Mesenchymal stem cell (in vitro differentiated cells and primary cell): ENCODE measurements around the gene PMIS2.
"Not testable (repeated sequence)": the region's sequence is repeated elsewhere in the genome, so short reads cannot be mapped to it uniquely, and the experiment has no call there.

Source experiments
- DNase-seq: peaks from one replicate; pipeline ENCODE4 v3.0.0-alpha.2; 2013
- H2AFZ ChIP-seq: one replicate; pipeline ENCODE4 v1.6.1; 2013; ENCODE audit warnings: low read depth, mild to moderate bottlenecking, control low read depth, inconsistent platforms, low read length, moderate library complexity
- H2AK5ac ChIP-seq: 2 replicates; pipeline ENCODE4 v1.6.1; 2013; ENCODE audit warnings: low read length, moderate library complexity, mild to moderate bottlenecking, inconsistent platforms; ENCODE audit not compliant: severe bottlenecking
- H2BK120ac ChIP-seq: one replicate; pipeline ENCODE4 v1.6.1; 2013; ENCODE audit warnings: low read depth, mild to moderate bottlenecking, inconsistent platforms, low read length, moderate library complexity
- H2BK12ac ChIP-seq, 2 experiments: one replicate each; pipeline ENCODE4 v1.6.1; 2013; ENCODE audit warnings: inconsistent platforms in 2 of 2, low read length in 2 of 2, mild to moderate bottlenecking in 2 of 2, moderate library complexity in 2 of 2, control low read depth in 1 of 2
- H2BK15ac ChIP-seq: one replicate; pipeline ENCODE4 v1.6.1; 2013; ENCODE audit warnings: mild to moderate bottlenecking, low read depth, inconsistent platforms; ENCODE audit not compliant: poor library complexity, severe bottlenecking
- H2BK5ac ChIP-seq: 2 replicates; pipeline ENCODE4 v1.6.1; 2013; ENCODE audit warnings: low read depth, mild to moderate bottlenecking, low read length, control low read depth, inconsistent platforms; ENCODE audit not compliant: poor library complexity, severe bottlenecking
- H3K14ac ChIP-seq, 2 experiments: one replicate each; pipeline ENCODE4 v1.6.1; 2013; ENCODE audit warnings: inconsistent platforms in 2 of 2, low read length in 2 of 2, control low read depth in 1 of 2, mild to moderate bottlenecking in 1 of 2, moderate library complexity in 1 of 2
- H3K18ac ChIP-seq, 2 experiments: one replicate each; pipeline ENCODE4 v1.6.1; 2013; ENCODE audit warnings: inconsistent platforms in 2 of 2, low read length in 2 of 2, control low read depth in 1 of 2, low read depth in 1 of 2, mild to moderate bottlenecking in 1 of 2
- H3K23ac ChIP-seq, 2 experiments: one replicate each; pipeline ENCODE4 v1.6.1; 2013; ENCODE audit warnings: inconsistent platforms in 2 of 2, low read length in 2 of 2, mild to moderate bottlenecking in 2 of 2, moderate library complexity in 2 of 2, control low read depth in 1 of 2
- H3K27ac ChIP-seq: 2 replicates; pipeline ENCODE4 v1.5.1; 2013; ENCODE audit warnings: mild to moderate bottlenecking, moderate library complexity, low read length, control low read depth, inconsistent platforms; ENCODE audit not compliant: poor library complexity, severe bottlenecking
- H3K27me3 ChIP-seq, 2 experiments: 2 replicates each; pipeline versions ENCODE4 v1.6.1 to v1.7.0; 2013; ENCODE audit warnings: low read length in 2 of 2, mild to moderate bottlenecking in 2 of 2, moderate library complexity in 2 of 2, control low read depth in 1 of 2, inconsistent platforms in 1 of 2; ENCODE audit not compliant: control insufficient read depth in 1 of 2, insufficient read depth in 1 of 2
- H3K36me3 ChIP-seq, 2 experiments: 2 replicates each; pipeline versions ENCODE4 v1.6.1 to v1.7.0; 2013; ENCODE audit warnings: low read length in 2 of 2, control low read depth in 1 of 2, inconsistent platforms in 1 of 2, low read depth in 1 of 2, mild to moderate bottlenecking in 1 of 2; ENCODE audit not compliant: insufficient read depth in 2 of 2, control insufficient read depth in 1 of 2
- H3K4ac ChIP-seq, 2 experiments: one replicate each; pipeline ENCODE4 v1.6.1; 2013; ENCODE audit warnings: inconsistent platforms in 2 of 2, low read length in 2 of 2, mild to moderate bottlenecking in 2 of 2, moderate library complexity in 2 of 2, control low read depth in 1 of 2, low read depth in 1 of 2
- H3K4me1 ChIP-seq: 2 replicates; pipeline ENCODE4 v1.6.1; 2013; ENCODE audit warnings: low read depth, low read length, control low read depth; ENCODE audit not compliant: control insufficient read depth, insufficient read depth
- H3K4me2 ChIP-seq: 2 replicates; pipeline ENCODE4 v1.6.1; 2013; ENCODE audit warnings: low read length, mild to moderate bottlenecking, inconsistent platforms; ENCODE audit not compliant: poor library complexity, severe bottlenecking
- H3K4me3 ChIP-seq, 2 experiments: 2 replicates each; pipeline versions ENCODE4 v1.5.1 to v1.7.0; 2013; ENCODE audit warnings: low read length in 2 of 2, mild to moderate bottlenecking in 2 of 2, control low read depth in 1 of 2, low read depth in 1 of 2; ENCODE audit not compliant: insufficient read depth in 1 of 2
- H3K79me1 ChIP-seq: replicated peaks from 2 replicates; pipeline ENCODE4 v1.6.1; 2013; ENCODE audit warnings: mild to moderate bottlenecking, control low read depth, low read length, inconsistent platforms; ENCODE audit not compliant: poor library complexity, severe bottlenecking
- H3K9ac ChIP-seq: 2 replicates; pipeline ENCODE4 v1.7.0; 2013; ENCODE audit warnings: mild to moderate bottlenecking, low read length, moderate library complexity
- H3K9me3 ChIP-seq: 2 replicates; pipeline ENCODE4 v1.7.0; 2013; ENCODE audit warnings: mild to moderate bottlenecking, low read length; ENCODE audit not compliant: control insufficient read depth
- H4K8ac ChIP-seq: one replicate; pipeline ENCODE4 v1.6.1; 2013; ENCODE audit warnings: inconsistent platforms, mild to moderate bottlenecking, low read length, moderate library complexity
- H4K91ac ChIP-seq: one replicate; pipeline ENCODE4 v1.6.1; 2013; ENCODE audit warnings: mild to moderate bottlenecking, low read length, inconsistent platforms
- WGBS: methylation state at CpG from one replicate; pipeline ENCODE4 v1.1.7; 2013; ENCODE audit warnings: mixed read lengths; 5-methylcytosine and 5-hydroxymethylcytosine counted together

The PMIS2 gene

DNA sequence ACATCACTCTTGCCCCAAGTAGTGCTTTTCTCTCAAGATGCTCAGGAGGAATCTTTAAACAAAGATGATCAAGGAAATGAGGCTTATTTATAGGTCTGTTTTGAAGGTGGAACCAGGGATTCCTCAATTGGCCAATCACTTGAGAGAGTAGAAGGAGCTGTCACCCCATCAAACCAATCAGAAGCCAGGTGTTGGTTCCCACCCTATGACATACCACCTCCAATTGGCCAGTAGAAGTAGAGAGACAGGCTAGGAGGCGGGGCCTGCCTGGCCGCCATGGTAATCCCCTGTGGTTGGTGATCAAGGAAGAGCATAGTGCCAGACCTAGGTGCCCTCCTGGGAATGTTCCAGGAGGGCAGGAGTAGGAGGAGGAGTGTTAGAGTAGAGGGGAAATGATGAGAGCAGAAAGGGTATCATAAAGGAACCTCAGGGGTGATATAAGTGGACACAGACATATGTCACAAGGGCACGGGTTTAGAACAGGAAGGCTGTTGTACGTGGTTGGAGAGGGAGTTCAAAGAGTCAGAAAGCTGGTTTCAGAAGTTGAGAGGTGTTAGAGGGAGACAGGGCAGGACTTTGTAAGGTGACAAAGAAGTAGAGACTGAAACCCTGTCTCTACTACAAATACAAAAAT is 10.5 kb downstream of the PMIS2 start:
- Histone ChIP-seq H2BK12ac (no peak overlapping the region), H3K9ac (no peak overlapping the region), H3K14ac (no peak overlapping the region), H3K27ac (no peak overlapping the region), H3K36me3 (no peaks in the 10 kb centered on the region), H2AK5ac (no peak overlapping the region), H4K91ac (no peak overlapping the region), H2AFZ (no peak overlapping the region), H2BK5ac (no peak overlapping the region), H3K4me2 (no peak overlapping the region), H3K9me3 (no peaks in the 10 kb centered on the region), H3K4ac (no peak overlapping the region), H3K23ac (no peak overlapping the region), H3K79me1 (no peaks in the 10 kb centered on the region), H2BK120ac (no peak overlapping the region), H3K4me3 (no peak overlapping the region), H2BK15ac (no peak overlapping the region), H3K4me1 (no peaks in the 10 kb centered on the region), H4K8ac (no peak overlapping the region), H3K27me3 (peaks cover 0 to 13% of the 10 kb centered on the region in 2 experiments), H3K18ac (no peak overlapping the region)
- DNase-seq: peak; percentile 14
- 78% methylated on average over 4 of the region's 4 CpGs for whole genome bisulfite sequencing

DNA sequence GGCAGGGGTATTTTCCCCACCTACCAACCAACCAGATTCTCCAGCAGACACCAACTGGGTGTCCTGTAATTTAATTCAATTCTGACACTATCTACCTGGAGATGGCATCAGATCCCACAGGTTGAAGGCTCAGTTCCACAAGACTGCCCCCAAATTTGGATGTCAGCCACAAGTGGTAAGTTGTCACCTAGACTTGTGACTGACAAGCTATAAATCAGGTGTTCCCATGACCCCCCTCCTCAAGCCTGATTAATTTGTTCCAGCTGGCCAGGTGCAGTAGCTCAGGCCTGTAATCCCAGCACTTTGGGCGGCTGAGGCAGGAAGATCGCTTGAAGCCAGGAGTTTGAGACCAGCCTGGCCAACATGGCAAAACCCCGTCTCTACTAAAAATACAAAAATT is 16.0 kb downstream of the PMIS2 start:
- 100% methylated on average over 2 of the region's 3 CpGs for WGBS
- no peak overlapping the region for H4K8ac ChIP-seq
- no peak overlapping the region for H4K91ac ChIP-seq
- no peak overlapping the region for H2AFZ ChIP-seq
- H3K27ac ChIP-seq: no peak overlapping the region
- no peaks in the 10 kb centered on the region for H3K79me1 ChIP-seq
- no peak overlapping the region for H3K9ac ChIP-seq
- H3K4me1 ChIP-seq: peaks cover 1% of the 10 kb centered on the region
- peaks cover 4% of the 10 kb centered on the region for H3K9me3 ChIP-seq
- no peak overlapping the region for H3K4me2 ChIP-seq
- H2AK5ac ChIP-seq: no peak overlapping the region
- H3K27me3 ChIP-seq: peaks cover 0 to 12% of the 10 kb centered on the region in 2 experiments
- H2BK120ac ChIP-seq: no peak overlapping the region
- no peak overlapping the region for H3K4me3 ChIP-seq
- DNase-seq: no peak
- H3K18ac ChIP-seq: no peak overlapping the region
- no peak overlapping the region for H2BK15ac ChIP-seq
- no peak overlapping the region for H2BK5ac ChIP-seq
- no peak overlapping the region for H2BK12ac ChIP-seq
- no peak overlapping the region for H3K23ac ChIP-seq
- H3K14ac ChIP-seq: no peak overlapping the region
- no peak overlapping the region for H3K4ac ChIP-seq
- H3K36me3 ChIP-seq: no peaks in the 10 kb centered on the region

DNA sequence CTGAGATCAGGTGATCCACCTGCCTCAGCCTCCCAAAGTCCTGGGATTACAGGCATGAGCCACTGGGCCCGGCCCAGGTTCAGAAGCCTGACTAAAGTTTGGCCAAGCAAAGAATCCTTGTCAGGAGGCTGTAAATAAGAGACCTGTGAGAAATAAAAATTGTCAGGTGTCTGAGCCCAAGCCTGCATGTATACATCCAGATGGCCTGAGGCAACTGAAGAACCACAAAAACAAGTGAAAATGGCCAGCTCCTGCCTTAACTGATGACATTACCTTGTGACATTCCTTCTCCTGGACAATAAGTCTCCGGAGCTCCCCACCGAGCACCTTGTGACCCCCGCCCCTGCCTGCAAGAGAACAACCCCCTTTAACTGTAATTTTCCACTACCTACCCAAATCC is 18.5 kb downstream of the PMIS2 start:
- H2AFZ ChIP-seq, H3K4me1 ChIP-seq, H3K4ac ChIP-seq, H3K4me2 ChIP-seq, H3K23ac ChIP-seq, H3K36me3 ChIP-seq, H4K91ac ChIP-seq, DNase-seq, H3K27ac ChIP-seq, H3K4me3 ChIP-seq, H2BK15ac ChIP-seq, H3K18ac ChIP-seq, H2BK12ac ChIP-seq, H3K14ac ChIP-seq, H2BK120ac ChIP-seq, H3K9ac ChIP-seq, H4K8ac ChIP-seq, H2AK5ac ChIP-seq, H3K79me1 ChIP-seq, H2BK5ac ChIP-seq: not testable (repeated sequence)
- peaks cover 0 to 12% of the 10 kb centered on the region in 2 experiments for H3K27me3 ChIP-seq
- 80% methylated on average over 4 of the region's 4 CpGs for WGBS
- peaks cover 16% of the 10 kb centered on the region for H3K9me3 ChIP-seq

DNA sequence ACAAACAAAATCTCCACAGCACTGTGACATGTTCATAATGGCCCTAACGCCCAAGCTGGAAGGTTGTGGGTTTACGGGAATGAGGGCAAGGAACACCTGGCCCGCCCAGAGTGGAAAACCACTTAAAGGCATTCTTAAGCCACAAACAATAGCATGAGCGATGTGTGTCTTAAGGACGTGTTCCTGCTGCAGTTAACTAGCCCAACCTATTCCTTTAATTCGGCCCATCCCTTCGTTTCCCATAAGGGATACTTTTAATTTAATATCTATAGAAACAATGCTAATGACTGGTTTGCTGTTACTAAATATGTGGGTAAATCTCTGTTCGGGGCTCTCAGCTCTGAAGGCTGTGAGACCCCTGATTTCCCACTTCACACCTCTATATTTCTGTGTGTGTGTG is 21.2 kb downstream of the PMIS2 start:
- not testable (repeated sequence) for H3K4me2 ChIP-seq, H4K8ac ChIP-seq, H3K4me1 ChIP-seq, DNase-seq, H4K91ac ChIP-seq, H2BK120ac ChIP-seq, H2AFZ ChIP-seq, H2BK12ac ChIP-seq, H2BK5ac ChIP-seq, H3K18ac ChIP-seq, H3K27ac ChIP-seq, H3K79me1 ChIP-seq, H3K4me3 ChIP-seq, H2BK15ac ChIP-seq, H3K4ac ChIP-seq, H2AK5ac ChIP-seq, H3K9ac ChIP-seq, H3K23ac ChIP-seq, H3K14ac ChIP-seq, H3K36me3 ChIP-seq
- Histone ChIP-seq H3K9me3 (peaks cover 16% of the 10 kb centered on the region), H3K27me3 (peaks cover 5 to 10% of the 10 kb centered on the region in 2 experiments)
- 75% methylated on average over 3 of the region's 8 CpGs for WGBS
